ENCODE results near the gene UNK. TPM values are rescaled to one million over a fixed set of nuclear protein-coding genes. Genes with fewer than 3 reads are reported as not detected.

UNK gene
- total RNA-seq, 4 donors from 2014 or later: 19.4 to 38.9 (median 24.3) TPM

DNA sequence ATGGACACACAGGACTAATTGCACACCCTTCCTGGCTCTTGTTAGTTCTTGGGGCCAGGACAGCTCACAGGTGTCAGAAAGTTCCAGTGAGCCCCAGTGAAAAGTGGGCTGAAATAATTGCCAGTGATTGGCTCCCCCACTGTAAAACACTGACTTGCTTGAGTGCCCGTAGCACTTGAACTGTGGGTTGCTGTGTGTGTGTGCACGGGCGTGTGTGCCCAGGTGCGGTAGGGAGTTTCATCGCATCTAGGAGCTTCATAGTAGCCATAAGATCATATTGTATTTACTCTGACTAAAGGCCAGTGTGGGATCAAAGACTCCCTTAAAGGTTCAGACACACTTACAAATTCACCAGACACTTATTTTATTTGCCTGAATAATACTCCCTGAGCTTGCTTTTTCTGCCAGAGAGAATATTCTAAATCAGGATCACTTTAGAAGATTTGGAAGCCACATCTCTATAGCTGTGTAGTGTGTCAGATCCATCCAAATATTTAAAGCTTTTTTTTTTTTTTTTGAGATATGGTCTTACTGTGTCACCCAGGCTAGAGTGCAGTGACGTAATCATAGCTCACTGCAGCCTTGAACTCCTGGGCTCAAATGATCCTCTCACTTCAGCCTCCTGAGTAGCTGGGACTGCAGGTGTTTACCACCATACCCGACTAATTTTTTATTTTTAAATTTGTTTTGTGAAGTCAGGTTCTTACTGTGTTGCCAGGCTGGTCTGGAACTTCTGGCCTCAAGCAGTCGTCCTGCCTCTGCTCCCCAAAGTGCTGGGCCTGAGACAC is 11.4 kb downstream of the UNK start:
- TF ChIP-seq, protein P1, sequence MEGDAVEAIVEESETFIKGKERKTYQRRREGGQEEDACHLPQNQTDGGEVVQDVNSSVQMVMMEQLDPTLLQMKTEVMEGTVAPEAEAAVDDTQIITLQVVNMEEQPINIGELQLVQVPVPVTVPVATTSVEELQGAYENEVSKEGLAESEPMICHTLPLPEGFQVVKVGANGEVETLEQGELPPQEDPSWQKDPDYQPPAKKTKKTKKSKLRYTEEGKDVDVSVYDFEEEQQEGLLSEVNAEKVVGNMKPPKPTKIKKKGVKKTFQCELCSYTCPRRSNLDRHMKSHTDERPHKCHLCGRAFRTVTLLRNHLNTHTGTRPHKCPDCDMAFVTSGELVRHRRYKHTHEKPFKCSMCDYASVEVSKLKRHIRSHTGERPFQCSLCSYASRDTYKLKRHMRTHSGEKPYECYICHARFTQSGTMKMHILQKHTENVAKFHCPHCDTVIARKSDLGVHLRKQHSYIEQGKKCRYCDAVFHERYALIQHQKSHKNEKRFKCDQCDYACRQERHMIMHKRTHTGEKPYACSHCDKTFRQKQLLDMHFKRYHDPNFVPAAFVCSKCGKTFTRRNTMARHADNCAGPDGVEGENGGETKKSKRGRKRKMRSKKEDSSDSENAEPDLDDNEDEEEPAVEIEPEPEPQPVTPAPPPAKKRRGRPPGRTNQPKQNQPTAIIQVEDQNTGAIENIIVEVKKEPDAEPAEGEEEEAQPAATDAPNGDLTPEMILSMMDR (IDR thresholded peaks at IDR 0.05): no peak
- DNase-seq (ENCODE audit: low spot score) (no peak), ATAC-seq (ENCODE audit: low FRiP score) (no peak)

DNA sequence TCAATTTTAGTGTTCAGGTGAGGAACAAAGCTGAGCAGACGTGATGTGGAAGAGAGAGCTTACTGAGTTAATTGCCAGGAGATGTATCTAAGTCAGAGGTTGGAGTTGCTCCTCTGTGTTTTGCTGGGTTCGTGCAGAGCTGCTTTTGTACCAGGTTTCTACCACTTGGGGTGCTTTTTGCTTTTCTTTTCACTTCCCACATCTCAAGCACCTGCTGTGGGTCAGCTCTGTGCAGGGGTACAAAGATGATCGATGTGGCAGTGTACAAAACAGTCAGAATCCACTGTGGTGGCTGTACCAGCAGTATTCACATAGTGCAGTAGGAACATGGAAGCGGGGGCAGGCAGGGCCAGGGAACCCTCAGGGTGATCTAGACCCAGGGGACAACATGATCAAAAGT is 14.8 kb downstream of the UNK start:
- ATAC-seq (ENCODE audit: low FRiP score) (no peak), DNase-seq (ENCODE audit: low spot score) (no peak)
- TF ChIP-seq, protein P1 (IDR thresholded peaks at IDR 0.05): no peak

DNA sequence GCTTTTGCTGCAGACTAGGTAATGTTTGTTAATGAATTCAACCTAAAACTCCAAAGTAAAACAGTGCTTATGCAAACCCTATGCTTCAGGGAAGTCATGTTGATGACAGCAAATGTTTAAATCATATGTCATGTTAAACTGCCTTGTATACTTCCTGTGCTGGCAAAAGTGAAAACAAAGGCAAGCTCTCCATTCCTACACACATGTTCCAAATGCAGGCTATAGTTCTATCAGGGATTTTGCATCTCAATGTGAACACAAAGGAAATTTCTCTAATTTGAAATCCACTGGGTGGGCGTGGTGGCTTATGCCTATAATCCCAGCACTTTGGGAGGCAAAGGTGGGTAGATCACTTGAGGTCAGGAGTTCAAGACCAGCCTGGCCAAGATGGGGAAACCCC is 19.3 kb downstream of the UNK start:
- TF ChIP-seq, protein P1 (IDR thresholded peaks at IDR 0.05): no peak

DNA sequence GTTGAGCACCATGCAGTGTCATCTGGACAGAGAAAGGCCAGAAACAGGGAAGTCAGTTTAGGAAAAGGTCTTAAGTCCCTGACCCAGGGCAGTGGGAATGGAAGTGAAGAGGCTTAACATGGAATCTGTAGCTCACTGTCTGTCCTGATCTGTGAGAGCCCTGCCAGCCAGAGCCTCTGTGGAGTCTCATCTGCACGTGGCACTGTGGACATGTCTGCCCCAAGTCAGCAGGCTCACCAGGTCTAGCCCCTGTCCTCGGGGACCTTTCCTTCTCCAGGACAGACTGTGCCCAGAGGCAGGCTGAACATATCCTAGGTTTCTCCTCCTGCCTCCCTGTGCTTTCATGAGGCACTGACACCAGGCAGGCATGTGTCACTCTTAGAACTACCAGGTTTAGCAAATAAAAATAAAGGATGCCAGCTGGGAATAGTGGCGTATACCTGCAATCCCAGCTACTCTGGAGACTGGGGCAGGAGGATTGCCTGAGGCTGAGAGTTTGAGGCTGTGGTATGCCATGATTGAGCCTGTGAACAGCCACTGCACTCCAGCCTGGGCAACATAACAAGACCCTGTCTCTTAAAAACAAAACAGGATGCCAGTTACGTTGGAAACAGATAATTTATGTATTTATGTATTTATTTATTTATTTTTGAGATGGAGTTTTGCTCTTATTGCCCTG is 22.4 kb downstream of the UNK start:
- no peak for ATAC-seq (ENCODE audit: low FRiP score)

More for the DNA sequence above, 19.3 kb downstream of the UNK start:
- DNase-seq (ENCODE audit: low spot score): no peak
- no peak for ATAC-seq (ENCODE audit: low FRiP score)

DNA sequence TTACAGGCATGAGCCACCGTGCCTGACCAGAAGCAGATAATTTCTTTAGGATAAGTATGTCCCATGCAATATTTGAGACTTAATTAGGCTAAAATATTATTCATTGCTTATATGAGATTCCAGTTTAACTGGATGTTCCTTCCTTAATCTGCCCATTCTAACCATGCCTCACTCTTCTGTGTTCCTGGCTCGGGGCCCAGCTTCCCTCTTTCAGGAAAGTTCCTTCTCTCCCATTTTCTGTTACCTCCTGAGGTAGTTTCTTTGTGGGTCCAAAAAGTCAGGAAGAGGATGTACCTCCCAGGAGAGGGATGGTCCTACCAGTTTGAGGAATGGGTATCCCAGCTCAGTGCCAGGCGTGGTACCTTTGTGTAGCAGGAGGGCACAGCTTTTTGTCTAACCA is 23.3 kb downstream of the UNK start:
- no peak for DNase-seq (ENCODE audit: low spot score)
- TF ChIP-seq, protein P1 (IDR thresholded peaks at IDR 0.05): no peak
- no peak for ATAC-seq (ENCODE audit: low FRiP score)

More for the DNA sequence above, 22.4 kb downstream of the UNK start:
- TF ChIP-seq, protein P1 (IDR thresholded peaks at IDR 0.05): no peak
- DNase-seq (ENCODE audit: low spot score): no peak

DNA sequence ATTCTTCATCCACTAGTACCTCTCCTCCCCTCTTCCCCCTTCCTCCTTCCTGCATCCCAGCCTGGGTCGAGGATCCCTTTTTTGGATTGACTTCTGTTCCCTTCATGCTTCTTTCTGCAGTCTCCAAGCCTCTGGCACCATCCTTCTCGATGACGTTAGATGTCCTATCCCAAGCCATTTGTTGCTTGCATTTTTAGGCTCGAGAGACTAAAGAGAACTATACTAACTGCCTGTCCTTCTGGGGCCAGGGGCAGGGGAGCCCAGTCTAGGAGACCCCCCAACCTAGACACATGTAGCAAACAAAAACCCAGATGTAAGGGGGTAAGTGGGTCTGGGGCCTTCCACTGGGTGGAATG is 23.9 kb downstream of the UNK start:
- TF ChIP-seq, protein P1 (IDR thresholded peaks at IDR 0.05): no peak
- no peak for DNase-seq (ENCODE audit: low spot score)
- ATAC-seq (ENCODE audit: low FRiP score): no peak

Data from omental fat pad (tissue), 4 donors.